ENCODE data around the gene ZGLP1.
"Not testable (repeated sequence)": the region's sequence is repeated elsewhere in the genome, so short reads cannot be mapped to it uniquely, and the experiment has no call there.

The ZGLP1 gene

GRCh38 chr19:10285393-10285792, 24.2 kb downstream of the ZGLP1 start:
- no peak for TF ChIP-seq POLR2A (IDR thresholded peaks at IDR 0.05; ENCODE audit: low read depth, low read length)
- FAIRE-seq (no peak), DNase-seq (ENCODE audit: insufficient read length, low spot score) (no peak)

- DNase-seq (ENCODE audit: insufficient read length, low spot score) (no peak), FAIRE-seq (no peak)
Observed at GRCh38 chr19:10284960-10285278, 24.7 kb downstream of the ZGLP1 start.

GRCh38 chr19:10284065-10284959, 25.3 kb downstream of the ZGLP1 start:
- no peak for TF ChIP-seq POLR2A (IDR thresholded peaks at IDR 0.05; ENCODE audit: low read depth, low read length)
- FAIRE-seq, result no peak
- no peak for DNase-seq (ENCODE audit: insufficient read length, low spot score)

More at GRCh38 chr19:10284960-10285278, 24.7 kb downstream of the ZGLP1 start:
- TF ChIP-seq POLR2A (IDR thresholded peaks at IDR 0.05; ENCODE audit: low read depth, low read length), result no peak

DNA sequence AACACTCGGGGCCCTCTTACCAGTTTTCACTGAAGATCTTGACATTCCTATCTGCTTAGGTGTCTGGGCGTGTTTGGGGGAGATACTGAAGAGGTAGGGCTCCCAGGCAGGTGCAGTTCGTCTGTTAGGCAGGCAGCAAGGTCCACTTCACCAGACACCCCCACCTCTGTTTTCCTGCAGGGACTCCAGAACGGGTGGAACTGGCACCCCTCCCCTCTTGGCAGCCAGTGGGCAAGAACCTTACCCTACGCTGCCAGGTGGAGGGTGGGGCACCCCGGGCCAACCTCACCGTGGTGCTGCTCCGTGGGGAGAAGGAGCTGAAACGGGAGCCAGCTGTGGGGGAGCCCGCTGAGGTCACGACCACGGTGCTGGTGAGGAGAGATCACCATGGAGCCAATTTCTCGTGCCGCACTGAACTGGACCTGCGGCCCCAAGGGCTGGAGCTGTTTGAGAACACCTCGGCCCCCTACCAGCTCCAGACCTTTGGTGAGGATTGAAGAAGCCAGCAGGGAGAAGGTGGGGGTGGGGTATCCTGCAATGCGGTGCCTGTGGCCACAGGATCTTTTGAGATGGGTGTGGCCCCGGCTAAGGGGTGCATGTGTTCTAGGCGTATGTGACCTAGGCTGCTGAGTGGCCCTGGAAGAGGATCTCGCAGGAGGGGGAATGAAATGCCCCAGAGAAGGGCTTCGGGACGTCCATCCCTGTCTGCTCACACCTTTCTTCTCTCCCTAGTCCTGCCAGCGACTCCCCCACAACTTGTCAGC, 26.1 kb downstream of the ZGLP1 start:
- no peak for TF ChIP-seq POLR2A (IDR thresholded peaks at IDR 0.05; ENCODE audit: low read depth, low read length)
- DNase-seq (ENCODE audit: insufficient read length, low spot score) (no peak), FAIRE-seq (no peak)

GRCh38 chr19:10282043-10282442, 27.6 kb downstream of the ZGLP1 start:
- DNase-seq (ENCODE audit: insufficient read length, low spot score); FAIRE-seq: not testable (repeated sequence)

DNA sequence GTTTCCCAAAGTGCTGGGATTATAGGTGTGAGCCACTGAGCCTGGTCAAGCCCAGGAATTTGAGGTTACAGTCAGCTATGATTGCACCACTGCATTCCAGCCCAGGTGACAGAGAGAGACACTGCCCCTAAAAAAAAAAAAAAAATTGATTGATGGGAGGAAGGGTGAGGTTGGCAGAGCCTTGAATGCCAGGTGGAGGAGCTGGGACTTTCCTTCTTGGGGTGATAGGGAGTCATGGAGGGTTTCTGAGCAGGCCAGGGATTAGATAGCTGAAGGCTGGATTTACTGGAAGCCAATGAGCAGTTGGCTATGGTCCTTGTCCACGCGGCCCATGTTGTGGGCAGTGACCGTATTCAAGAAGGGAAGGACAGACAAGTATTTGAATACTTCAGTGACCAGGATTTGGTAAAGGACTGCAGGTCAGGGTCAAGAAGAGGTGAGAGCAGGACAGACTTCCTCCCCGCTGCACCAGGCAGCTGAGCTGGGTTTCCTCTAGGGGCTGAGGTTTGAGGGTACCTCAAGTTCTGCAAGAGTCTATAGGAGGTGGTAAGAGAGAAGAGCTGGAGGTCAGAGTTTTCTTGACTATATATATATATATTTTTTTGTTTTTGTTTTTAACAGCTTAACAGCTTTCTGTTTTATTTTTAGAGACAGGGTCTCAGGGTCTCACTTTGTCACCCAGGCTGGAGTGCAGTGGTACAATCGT, 29.7 kb downstream of the ZGLP1 start:
- no peak for FAIRE-seq
- TF ChIP-seq POLR2A (IDR thresholded peaks at IDR 0.05; ENCODE audit: low read depth, low read length), result no peak

DNA sequence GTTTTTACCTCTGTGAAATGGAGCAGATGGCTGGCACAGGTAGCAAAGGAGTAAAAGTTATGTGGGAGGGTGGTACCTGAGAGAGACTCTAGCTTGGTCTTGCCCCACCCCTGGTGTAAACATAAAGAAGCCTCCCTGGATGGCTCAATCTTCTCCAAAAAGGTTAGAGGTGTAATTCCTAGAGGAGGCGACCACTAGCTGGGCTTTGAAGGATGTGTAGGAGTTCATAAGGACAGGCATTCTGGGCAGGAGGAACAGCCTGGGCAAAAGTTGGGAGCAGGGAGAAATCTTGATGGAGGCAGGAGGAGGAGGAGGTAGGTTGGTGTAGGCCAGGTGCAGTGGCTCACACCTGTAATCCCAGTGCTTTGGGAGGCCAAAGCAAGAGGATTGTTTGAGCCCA, 30.7 kb downstream of the ZGLP1 start:
- no peak for DNase-seq (ENCODE audit: insufficient read length, low spot score)
- TF ChIP-seq POLR2A (IDR thresholded peaks at IDR 0.05; ENCODE audit: low read depth, low read length), result no peak
- no peak for FAIRE-seq

More for the DNA sequence above, 29.7 kb downstream of the ZGLP1 start:
- DNase-seq (ENCODE audit: insufficient read length, low spot score), result no peak

DNA sequence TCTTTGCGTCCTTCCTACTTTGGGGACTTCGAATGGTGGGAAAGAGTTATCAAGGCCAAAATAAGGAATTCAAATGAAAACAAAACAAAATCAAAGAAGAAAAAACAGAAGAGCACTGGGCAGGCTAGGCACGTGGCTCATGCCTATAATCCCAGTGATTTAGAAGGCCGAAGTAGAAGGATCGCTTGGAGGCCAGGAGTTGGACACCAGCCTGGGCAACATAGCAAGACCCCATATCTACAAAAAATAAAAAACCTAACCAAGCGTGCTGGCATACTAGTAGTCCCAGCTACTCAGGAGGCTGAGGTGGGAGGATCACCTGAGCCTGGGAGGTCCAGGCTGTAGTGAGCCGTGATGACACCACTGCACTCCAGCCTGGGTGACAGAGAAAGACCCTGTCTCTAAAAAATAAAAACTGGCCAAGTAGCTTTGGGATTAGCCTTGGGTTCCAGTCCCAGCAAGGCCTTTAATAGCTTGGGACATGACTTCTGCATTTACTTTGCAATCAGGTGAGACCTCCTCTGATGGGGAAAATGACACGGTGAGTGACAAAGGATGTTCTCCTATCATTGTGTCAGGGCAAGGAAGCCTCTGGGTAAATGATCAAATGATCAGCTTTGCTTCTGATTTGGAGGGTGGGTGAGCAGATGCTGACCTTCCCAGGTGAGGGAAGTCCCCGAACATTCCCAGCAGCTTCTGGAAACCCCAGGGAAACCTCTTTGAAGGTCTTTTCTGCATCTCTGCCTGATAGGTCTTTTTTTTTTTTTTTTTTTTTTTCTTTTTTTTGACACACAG, 31.6 kb downstream of the ZGLP1 start:
- TF ChIP-seq POLR2A (IDR thresholded peaks at IDR 0.05; ENCODE audit: low read depth, low read length), result no peak
- FAIRE-seq, result no peak
- no peak for DNase-seq (ENCODE audit: insufficient read length, low spot score)

DNA sequence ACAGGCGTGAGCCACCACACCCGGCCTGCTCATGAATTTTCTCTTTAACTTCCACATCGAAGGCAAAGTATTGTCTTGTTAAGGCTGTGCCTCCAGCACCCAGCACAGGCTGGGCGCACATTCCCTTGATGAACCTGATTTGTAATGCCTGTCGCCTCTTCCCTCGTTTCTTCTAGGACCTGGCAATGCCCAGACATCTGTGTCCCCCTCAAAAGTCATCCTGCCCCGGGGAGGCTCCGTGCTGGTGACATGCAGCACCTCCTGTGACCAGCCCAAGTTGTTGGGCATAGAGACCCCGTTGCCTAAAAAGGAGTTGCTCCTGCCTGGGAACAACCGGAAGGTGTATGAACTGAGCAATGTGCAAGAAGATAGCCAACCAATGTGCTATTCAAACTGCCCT, 35.0 kb downstream of the ZGLP1 start:
- TF ChIP-seq POLR2A (IDR thresholded peaks at IDR 0.05; ENCODE audit: low read depth, low read length), result no peak
- FAIRE-seq, result no peak
- no peak for DNase-seq (ENCODE audit: insufficient read length, low spot score)

DNA sequence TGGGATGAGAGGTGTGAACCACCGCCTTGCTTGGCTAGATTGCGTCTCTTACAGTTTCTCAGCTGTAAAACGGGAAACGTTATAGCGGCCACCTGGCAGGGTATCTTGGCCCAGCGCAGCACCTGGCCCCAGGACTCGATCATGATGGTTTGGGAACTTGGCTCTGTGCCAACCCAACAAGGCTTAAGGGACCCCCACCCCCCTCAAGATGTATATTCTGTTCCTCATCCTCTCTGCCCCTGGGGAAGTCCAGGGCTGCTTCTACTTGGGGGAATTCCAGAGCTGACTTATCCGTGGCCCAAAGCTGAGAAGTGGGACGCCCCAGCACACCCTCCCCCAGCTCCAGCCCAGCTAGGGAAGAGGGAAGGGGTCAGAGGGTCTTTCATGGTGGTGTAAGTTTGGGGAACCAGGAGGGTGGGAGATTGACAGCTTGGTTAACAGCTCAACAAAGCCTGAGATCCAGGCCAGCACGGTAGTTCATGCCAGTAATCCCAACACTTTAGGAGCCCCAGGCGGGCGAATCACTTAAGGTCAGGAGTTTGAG, 38.0 kb downstream of the ZGLP1 start:
- no peak for FAIRE-seq
- TF ChIP-seq POLR2A (IDR thresholded peaks at IDR 0.05; ENCODE audit: low read depth, low read length), result no peak
- no peak for DNase-seq (ENCODE audit: insufficient read length, low spot score)

DNA sequence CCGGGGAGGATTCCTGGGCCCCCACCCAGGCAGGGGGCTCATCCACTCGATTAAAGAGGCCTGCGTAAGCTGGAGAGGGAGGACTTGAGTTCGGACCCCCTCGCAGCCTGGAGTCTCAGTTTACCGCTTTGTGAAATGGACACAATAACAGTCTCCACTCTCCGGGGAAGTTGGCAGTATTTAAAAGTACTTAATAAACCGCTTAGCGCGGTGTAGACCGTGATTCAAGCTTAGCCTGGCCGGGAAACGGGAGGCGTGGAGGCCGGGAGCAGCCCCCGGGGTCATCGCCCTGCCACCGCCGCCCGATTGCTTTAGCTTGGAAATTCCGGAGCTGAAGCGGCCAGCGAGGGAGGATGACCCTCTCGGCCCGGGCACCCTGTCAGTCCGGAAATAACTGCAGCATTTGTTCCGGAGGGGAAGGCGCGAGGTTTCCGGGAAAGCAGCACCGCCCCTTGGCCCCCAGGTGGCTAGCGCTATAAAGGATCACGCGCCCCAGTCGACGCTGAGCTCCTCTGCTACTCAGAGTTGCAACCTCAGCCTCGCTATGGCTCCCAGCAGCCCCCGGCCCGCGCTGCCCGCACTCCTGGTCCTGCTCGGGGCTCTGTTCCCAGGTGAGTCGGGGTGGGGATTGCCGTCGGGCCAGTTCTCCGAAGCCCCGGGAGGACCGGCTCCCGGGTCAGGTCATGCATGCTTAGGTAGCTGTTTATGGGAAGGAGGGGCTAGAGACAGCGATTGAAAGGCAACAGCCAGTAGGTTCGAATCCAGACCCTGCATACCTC, 38.8 kb downstream of the ZGLP1 start, which contains the start of gene ICAM1:
ICAM1 (plus strand) TSS at position 505 of the 779 bp plus-strand sequence; CDS start at position 545, 40 bp downstream.
- 0 out of 2 replicates have a peak, but pooled peaks have one; percentile 15 for TF ChIP-seq POLR2A (IDR thresholded peaks at IDR 0.05; ENCODE audit: low read depth, low read length)
- FAIRE-seq (no peak), DNase-seq (ENCODE audit: insufficient read length, low spot score) (no peak)

DNA sequence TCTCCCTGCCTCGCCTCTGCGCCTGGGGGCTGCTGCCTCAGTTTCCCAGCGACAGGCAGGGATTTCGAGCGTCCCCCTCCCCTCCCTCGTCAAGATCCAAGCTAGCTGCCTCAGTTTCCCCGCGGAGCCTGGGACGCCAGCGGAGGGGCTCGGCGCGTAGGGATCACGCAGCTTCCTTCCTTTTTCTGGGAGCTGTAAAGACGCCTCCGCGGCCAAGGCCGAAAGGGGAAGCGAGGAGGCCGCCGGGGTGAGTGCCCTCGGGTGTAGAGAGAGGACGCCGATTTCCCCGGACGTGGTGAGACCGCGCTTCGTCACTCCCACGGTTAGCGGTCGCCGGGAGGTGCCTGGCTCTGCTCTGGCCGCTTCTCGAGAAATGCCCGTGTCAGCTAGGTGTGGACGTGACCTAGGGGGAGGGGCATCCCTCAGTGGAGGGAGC, 39.4 kb downstream of the ZGLP1 start:
- TF ChIP-seq POLR2A (IDR thresholded peaks at IDR 0.05; ENCODE audit: low read depth, low read length), result no peak
- FAIRE-seq (no peak), DNase-seq (ENCODE audit: insufficient read length, low spot score) (no peak)
